Kasumi-1 (cell line): ENCODE measurements around the gene PCDHGA7.
"Not testable (repeated sequence)": the region's sequence is repeated elsewhere in the genome, so short reads cannot be mapped to it uniquely, and the experiment has no call there.

Experiments
- DNase-seq, 2 experiments: peaks; one replicate each; lab custom pipeline; 2025; lab: John Stamatoyannopoulos, UW

PCDHGA7 gene

DNA sequence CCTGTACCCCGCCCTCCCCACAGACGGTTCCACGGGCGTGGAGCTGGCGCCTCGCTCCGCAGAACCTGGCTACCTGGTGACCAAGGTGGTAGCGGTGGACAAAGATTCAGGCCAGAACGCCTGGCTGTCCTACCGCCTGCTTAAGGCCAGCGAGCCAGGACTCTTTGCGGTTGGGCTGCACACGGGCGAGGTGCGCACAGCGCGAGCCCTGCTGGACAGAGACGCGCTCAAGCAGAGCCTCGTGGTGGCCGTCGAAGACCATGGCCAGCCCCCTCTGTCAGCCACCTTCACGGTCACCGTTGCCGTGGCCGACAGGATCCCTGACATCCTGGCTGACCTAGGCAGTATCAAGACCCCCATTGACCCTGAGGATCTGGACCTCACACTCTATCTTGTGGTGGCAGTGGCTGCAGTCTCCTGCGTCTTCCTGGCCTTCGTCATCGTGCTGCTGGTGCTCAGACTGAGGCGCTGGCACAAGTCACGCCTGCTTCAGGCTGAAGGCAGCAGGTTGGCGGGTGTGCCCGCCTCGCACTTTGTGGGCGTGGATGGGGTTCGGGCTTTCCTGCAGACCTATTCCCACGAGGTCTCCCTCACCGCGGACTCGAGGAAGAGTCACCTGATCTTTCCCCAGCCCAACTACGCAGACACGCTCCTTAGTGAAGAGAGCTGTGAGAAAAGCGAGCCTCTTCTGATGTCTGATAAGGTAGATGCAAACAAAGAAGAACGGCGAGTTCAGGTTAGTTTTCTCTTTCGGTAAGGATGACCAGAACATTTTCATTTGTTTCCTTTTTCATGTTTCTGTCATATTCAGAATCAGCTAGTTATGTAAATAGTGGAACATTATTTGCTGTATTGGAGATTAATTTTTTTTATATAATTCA lies 16.3 kb upstream of the PCDHGA7 start:
- DNase-seq = no peak

GRCh38 chr5:141369994-141370848 lies 12.3 kb upstream of the PCDHGA7 start, which contains the start of gene PCDHGB3:
TSS of gene PCDHGB3 (plus strand) at chr5:141370242. CDS start at chr5:141370395, 153 bp downstream.
- no peak for DNase-seq

- no peak for DNase-seq
These were observed 10.7 kb upstream of the PCDHGA7 start for GRCh38 chr5:141371572-141372475.

DNA sequence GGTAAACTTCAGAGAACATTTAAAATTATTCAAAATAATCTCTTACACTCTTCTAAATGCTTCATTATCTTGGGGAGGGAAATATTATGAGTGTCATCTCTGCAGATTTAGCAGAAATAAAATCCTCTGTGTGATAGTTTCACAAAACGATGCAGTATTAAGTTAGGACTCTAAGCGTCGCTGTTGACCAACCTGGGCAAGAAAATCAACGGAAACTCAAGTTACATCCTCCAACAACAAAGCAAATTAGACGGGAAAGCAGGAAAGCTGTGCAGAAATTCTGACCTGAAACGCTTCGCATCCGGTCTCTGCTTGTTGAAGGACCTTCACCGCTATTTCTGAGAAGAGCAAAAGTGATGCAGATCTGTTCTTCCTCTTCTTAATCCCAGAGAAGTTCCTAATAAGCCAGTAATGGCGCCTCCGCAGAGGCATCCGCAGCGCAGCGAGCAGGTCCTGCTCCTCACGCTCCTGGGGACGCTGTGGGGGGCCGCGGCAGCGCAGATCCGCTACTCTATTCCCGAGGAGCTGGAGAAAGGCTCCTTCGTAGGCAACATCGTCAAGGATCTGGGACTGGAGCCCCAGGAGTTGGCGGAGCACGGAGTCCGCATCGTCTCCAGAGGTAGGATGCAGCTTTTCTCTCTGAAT lies 8.7 kb upstream of the PCDHGA7 start, which contains the start of gene PCDHGA6:
Gene PCDHGA6, plus strand, starts transcription at position 219 of the 645 bp plus-strand sequence. Its CDS starts 193 bp downstream, at position 412.
- no peak for DNase-seq

- no peak for DNase-seq
These were observed 7.9 kb upstream of the PCDHGA7 start for GRCh38 chr5:141374627-141375026.

DNA sequence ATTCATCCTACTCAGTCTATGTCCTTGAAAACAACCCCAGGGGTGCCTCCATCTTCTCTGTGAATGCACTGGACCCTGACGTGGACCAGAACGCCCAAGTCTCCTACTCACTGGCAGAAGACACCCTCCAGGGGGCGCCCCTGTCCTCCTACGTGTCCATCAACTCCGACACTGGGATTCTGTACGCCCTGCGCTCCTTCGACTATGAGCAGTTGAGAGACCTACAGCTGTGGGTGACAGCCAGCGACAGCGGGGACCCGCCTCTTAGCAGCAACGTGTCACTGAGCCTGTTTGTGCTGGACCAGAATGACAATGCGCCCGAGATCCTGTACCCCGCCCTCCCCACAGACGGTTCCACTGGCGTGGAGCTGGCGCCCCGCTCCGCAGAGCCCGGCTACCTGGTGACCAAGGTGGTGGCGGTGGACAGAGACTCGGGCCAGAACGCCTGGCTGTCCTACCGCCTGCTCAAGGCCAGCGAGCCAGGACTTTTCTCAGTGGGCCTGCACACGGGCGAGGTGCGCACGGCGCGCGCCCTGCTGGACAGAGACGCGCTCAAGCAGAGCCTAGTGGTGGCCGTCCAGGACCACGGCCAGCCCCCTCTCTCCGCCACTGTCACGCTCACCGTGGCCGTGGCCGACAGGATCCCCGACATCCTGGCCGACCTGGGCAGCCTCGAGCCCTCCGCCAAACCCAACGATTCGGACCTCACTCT lies 6.9 kb upstream of the PCDHGA7 start:
- not testable (repeated sequence) for DNase-seq

GRCh38 chr5:141383345-141383744 lies 803 bp downstream of the PCDHGA7 start:
- no peak for DNase-seq

DNA sequence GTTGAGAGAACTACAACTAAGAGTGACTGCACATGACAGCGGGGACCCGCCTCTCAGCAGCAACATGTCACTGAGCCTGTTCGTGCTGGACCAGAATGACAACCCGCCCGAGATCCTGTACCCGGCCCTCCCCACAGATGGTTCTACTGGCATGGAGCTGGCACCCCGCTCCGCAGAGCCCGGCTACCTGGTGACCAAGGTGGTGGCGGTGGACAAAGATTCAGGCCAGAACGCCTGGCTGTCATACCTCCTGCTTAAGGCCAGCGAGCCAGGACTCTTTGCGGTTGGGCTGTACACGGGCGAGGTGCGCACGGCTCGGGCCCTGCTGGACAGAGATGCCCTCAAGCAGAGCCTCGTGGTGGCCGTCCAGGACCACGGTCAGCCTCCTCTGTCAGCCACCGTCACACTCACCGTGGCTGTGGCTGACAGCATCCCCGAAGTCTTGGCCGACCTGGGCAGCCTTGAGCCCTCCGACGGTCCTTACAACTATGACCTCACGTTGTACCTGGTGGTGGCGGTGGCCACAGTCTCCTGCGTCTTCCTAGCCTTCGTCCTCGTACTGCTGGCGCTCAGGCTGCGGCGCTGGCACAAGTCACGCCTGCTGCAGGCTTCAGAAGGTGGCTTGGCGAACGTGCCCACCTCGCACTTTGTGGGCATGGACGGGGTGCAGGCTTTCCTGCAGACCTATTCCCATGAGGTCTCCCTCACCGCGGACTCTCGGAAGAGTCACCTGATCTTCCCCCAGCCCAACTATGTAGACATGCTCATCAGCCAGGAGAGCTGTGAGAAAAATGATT lies 2.1 kb downstream of the PCDHGA7 start:
- DNase-seq = no peak

DNA sequence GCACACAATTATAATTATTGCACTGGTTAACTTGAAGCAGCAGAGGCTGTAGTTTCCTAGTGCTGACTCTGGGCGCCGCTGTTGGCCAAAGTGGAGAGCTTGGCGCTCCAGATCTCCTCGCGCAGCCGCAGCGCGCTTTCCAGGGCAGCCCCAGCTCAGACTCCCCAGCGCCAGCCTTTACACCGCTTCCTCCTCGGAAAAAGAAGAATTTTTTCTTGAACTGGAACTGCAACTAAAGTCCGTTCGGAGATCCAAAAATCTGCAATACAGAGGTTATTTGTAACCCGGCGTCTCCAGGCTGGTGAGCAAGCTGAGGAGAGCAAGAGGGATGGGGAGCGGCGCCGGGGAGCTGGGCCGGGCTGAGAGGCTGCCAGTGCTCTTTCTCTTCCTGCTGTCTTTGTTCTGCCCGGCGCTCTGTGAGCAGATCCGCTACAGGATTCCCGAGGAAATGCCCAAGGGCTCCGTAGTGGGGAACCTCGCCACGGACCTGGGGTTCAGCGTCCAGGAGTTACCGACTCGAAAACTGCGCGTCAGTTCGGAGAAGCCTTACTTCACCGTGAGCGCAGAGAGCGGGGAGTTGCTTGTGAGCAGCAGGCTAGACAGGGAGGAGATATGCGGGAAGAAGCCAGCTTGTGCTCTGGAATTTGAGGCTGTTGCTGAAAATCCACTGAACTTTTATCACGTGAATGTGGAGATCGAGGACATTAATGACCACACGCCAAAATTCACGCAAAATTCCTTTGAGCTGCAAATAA lies 5.2 kb downstream of the PCDHGA7 start, which contains the start of gene PCDHGB4:
Gene PCDHGB4, plus strand, starts transcription at position 142 of the 755 bp plus-strand sequence. Its CDS starts 187 bp downstream, at position 329.
- DNase-seq = not testable (repeated sequence)

GRCh38 chr5:141388661-141389060 lies 6.1 kb downstream of the PCDHGA7 start:
- no peak for DNase-seq

GRCh38 chr5:141389153-141390042 lies 6.9 kb downstream of the PCDHGA7 start:
- no peak for DNase-seq

DNA sequence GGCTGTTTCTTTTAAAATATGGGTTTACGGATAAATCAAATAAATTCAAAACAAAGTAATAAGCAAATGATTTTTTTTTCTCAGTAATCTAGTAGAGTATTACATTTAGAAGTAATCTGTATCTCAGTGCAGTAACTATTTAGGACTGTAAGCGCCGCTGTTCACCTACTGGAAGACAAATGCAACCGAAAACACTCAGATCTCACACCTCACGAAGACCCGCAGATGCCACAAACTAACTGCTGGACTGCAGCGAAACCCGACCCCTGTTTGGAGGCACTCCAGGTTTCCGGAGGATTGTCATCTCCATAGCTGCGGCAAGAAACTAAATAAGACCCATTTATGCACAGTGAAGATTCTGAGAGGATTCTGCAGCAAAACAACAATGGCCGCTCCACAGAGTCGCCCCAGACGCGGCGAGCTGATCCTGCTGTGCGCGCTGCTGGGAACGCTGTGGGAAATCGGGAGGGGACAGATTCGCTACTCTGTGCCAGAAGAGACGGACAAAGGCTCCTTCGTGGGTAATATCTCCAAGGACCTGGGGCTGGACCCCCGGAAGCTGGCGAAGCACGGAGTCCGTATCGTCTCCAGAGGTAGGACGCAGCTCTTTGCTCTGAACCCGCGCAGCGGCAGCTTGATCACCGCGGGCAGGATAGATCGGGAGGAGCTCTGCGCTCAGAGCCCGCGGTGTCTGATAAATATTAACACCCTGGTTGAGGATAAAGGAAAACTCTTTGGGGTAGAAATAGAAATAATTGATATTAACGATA lies 10.1 kb downstream of the PCDHGA7 start, which contains the start of gene PCDHGA8:
Gene PCDHGA8, plus strand, starts transcription at position 205 of the 770 bp plus-strand sequence. Its CDS starts 181 bp downstream, at position 386.
- no peak for DNase-seq

- DNase-seq = no peak
These were observed 10.7 kb downstream of the PCDHGA7 start for GRCh38 chr5:141393267-141393666.

DNA sequence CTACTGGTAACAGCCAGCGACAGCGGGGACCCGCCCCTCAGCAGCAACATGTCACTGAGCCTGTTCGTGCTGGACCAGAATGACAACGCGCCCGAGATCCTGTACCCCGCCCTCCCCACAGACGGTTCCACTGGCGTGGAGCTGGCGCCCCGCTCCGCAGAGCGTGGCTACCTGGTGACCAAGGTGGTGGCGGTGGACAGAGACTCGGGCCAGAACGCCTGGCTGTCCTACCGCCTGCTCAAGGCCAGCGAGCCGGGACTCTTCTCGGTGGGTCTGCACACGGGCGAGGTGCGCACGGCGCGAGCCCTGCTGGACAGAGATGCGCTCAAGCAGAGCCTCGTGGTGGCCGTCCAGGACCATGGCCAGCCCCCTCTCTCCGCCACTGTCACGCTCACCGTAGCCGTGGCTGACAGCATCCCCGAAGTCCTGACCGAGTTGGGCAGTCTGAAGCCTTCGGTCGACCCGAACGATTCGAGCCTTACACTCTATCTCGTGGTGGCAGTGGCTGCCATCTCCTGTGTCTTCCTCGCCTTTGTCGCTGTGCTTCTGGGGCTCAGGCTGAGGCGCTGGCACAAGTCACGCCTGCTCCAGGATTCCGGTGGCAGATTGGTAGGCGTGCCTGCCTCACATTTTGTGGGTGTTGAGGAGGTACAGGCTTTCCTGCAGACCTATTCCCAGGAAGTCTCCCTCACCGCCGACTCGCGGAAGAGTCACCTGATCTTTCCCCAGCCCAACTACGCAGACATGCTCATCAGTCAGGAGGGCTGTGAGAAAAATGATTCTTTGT lies 12.1 kb downstream of the PCDHGA7 start:
- not testable (repeated sequence) for DNase-seq

GRCh38 chr5:141397756-141398551 lies 15.4 kb downstream of the PCDHGA7 start, which contains the start of gene PCDHGB5:
TSS of gene PCDHGB5 (plus strand) at chr5:141397947. CDS start at chr5:141398128, 181 bp downstream.
- DNase-seq = not testable (repeated sequence)
